Measurements from ENCODE around the gene FXN. TPM values are rescaled to one million over a fixed set of nuclear protein-coding genes. Genes with fewer than 3 reads are reported as not detected.

FXN gene
- total RNA-seq, 1 donor from 2014 or later = 22.7 TPM

GRCh38 chr9:69141851-69142250 is 106.3 kb downstream of the FXN start:
- H3K27ac Mint-ChIP-seq (ENCODE audit: unreplicated experiment) = no peak overlapping the region
- H3K9me3 Mint-ChIP-seq (ENCODE audit: unreplicated experiment) = no peaks in the 10 kb centered on the region
- H3K9ac ChIP-seq (ENCODE audit: low read length) = no peak overlapping the region
- DNase-seq (ENCODE audit: low read depth) = no peak
- no peaks in the 10 kb centered on the region for H3K9me3 ChIP-seq (ENCODE audit: insufficient read depth, low read depth, low read length)
- H2AFZ ChIP-seq (ENCODE audit: low read depth, low read length) = no peak overlapping the region
- H4K20me1 ChIP-seq (ENCODE audit: insufficient read depth, low read length) = no peaks in the 10 kb centered on the region
- H3K4me3 Mint-ChIP-seq (ENCODE audit: unreplicated experiment) = no peak overlapping the region
- H3K4me2 ChIP-seq (ENCODE audit: low read length) = no peak overlapping the region
- H3K79me2 ChIP-seq (ENCODE audit: insufficient read depth, low read length) = no peaks in the 10 kb centered on the region
- no peaks in the 10 kb centered on the region for H3K4me1 ChIP-seq (ENCODE audit: insufficient read depth, low read length)
- H3K27me3 Mint-ChIP-seq (ENCODE audit: low read depth, unreplicated experiment) = peaks cover 2% of the 10 kb centered on the region
- peaks cover 13% of the 10 kb centered on the region for H3K36me3 Mint-ChIP-seq (ENCODE audit: low read depth, unreplicated experiment)
- TF ChIP-seq CTCF (IDR thresholded peaks at IDR 0.05; ENCODE audit: insufficient read depth, low read depth, low read length) (no peak), EZH2 (IDR thresholded peaks at IDR 0.05; ENCODE audit: insufficient read depth, low read length) (no peak)
- no peaks in the 10 kb centered on the region for H3K4me1 Mint-ChIP-seq (ENCODE audit: low read depth, unreplicated experiment)
- FAIRE-seq = no peak
- H3K36me3 ChIP-seq (ENCODE audit: insufficient read depth, low read length) = no peaks in the 10 kb centered on the region
- H3K27me3 ChIP-seq (ENCODE audit: insufficient read depth, low read length) = no peaks in the 10 kb centered on the region
- H3K4me3 ChIP-seq (ENCODE audit: insufficient read depth, low read depth, low read length) = no peak overlapping the region
- no peak overlapping the region for H3K27ac ChIP-seq (ENCODE audit: low read depth, low read length)

- Histone ChIP-seq H3K9ac (ENCODE audit: low read length) (no peak overlapping the region), H2AFZ (ENCODE audit: low read depth, low read length) (no peak overlapping the region), H4K20me1 (ENCODE audit: insufficient read depth, low read length) (no peaks in the 10 kb centered on the region), H3K36me3 (ENCODE audit: insufficient read depth, low read length) (no peaks in the 10 kb centered on the region), H3K4me2 (ENCODE audit: low read length) (no peak overlapping the region), H3K4me3 (ENCODE audit: insufficient read depth, low read depth, low read length) (no peak overlapping the region), H3K27ac (ENCODE audit: low read depth, low read length) (no peak overlapping the region), H3K9me3 (ENCODE audit: insufficient read depth, low read depth, low read length) (no peaks in the 10 kb centered on the region), H3K79me2 (ENCODE audit: insufficient read depth, low read length) (no peaks in the 10 kb centered on the region), H3K27me3 (ENCODE audit: insufficient read depth, low read length) (no peaks in the 10 kb centered on the region), H3K4me1 (ENCODE audit: insufficient read depth, low read length) (no peaks in the 10 kb centered on the region)
- FAIRE-seq (no peak), DNase-seq (ENCODE audit: low read depth) (no peak)
- H3K27me3 Mint-ChIP-seq (ENCODE audit: low read depth, unreplicated experiment) = no peaks in the 10 kb centered on the region
- H3K27ac Mint-ChIP-seq (ENCODE audit: unreplicated experiment) = no peak overlapping the region
- H3K36me3 Mint-ChIP-seq (ENCODE audit: low read depth, unreplicated experiment) = peaks cover 8% of the 10 kb centered on the region
- TF ChIP-seq CTCF (IDR thresholded peaks at IDR 0.05; ENCODE audit: insufficient read depth, low read depth, low read length) = no peak
- TF ChIP-seq EZH2 (IDR thresholded peaks at IDR 0.05; ENCODE audit: insufficient read depth, low read length) = no peak
- H3K4me3 Mint-ChIP-seq (ENCODE audit: unreplicated experiment) = no peak overlapping the region
- H3K4me1 Mint-ChIP-seq (ENCODE audit: low read depth, unreplicated experiment) = no peaks in the 10 kb centered on the region
- no peaks in the 10 kb centered on the region for H3K9me3 Mint-ChIP-seq (ENCODE audit: unreplicated experiment)
Observed at GRCh38 chr9:69143291-69143690, 107.7 kb downstream of the FXN start.

GRCh38 chr9:69145144-69145715 is 109.7 kb downstream of the FXN start:
- DNase-seq (ENCODE audit: low read depth) (no peak), FAIRE-seq (no peak)
- peaks cover 5% of the 10 kb centered on the region for H3K36me3 Mint-ChIP-seq (ENCODE audit: low read depth, unreplicated experiment)
- no peak overlapping the region for H3K4me3 ChIP-seq (ENCODE audit: insufficient read depth, low read depth, low read length)
- H4K20me1 ChIP-seq (ENCODE audit: insufficient read depth, low read length) = no peaks in the 10 kb centered on the region
- H2AFZ ChIP-seq (ENCODE audit: low read depth, low read length) = no peak overlapping the region
- no peaks in the 10 kb centered on the region for H3K36me3 ChIP-seq (ENCODE audit: insufficient read depth, low read length)
- no peak overlapping the region for H3K9ac ChIP-seq (ENCODE audit: low read length)
- no peaks in the 10 kb centered on the region for H3K27me3 ChIP-seq (ENCODE audit: insufficient read depth, low read length)
- no peaks in the 10 kb centered on the region for H3K9me3 Mint-ChIP-seq (ENCODE audit: unreplicated experiment)
- H3K4me2 ChIP-seq (ENCODE audit: low read length) = no peak overlapping the region
- no peaks in the 10 kb centered on the region for H3K27me3 Mint-ChIP-seq (ENCODE audit: low read depth, unreplicated experiment)
- TF ChIP-seq CTCF (IDR thresholded peaks at IDR 0.05; ENCODE audit: insufficient read depth, low read depth, low read length) (no peak), EZH2 (IDR thresholded peaks at IDR 0.05; ENCODE audit: insufficient read depth, low read length) (no peak)
- H3K9me3 ChIP-seq (ENCODE audit: insufficient read depth, low read depth, low read length) = no peaks in the 10 kb centered on the region
- no peak overlapping the region for H3K27ac ChIP-seq (ENCODE audit: low read depth, low read length)
- no peak overlapping the region for H3K27ac Mint-ChIP-seq (ENCODE audit: unreplicated experiment)
- H3K79me2 ChIP-seq (ENCODE audit: insufficient read depth, low read length) = no peaks in the 10 kb centered on the region
- H3K4me1 Mint-ChIP-seq (ENCODE audit: low read depth, unreplicated experiment) = peaks cover 5% of the 10 kb centered on the region
- peaks cover 7% of the 10 kb centered on the region for H3K4me1 ChIP-seq (ENCODE audit: insufficient read depth, low read length)
- H3K4me3 Mint-ChIP-seq (ENCODE audit: unreplicated experiment) = no peak overlapping the region
